Vagina (tissue), 2 donors: ENCODE measurements around the gene WNT16. TPM values are rescaled to one million over a fixed set of nuclear protein-coding genes. Genes with fewer than 3 reads are reported as not detected.

Source experiments
- DNase-seq, 2 donors: peaks; one replicate each; pipeline ENCODE4 v3.0.0-alpha.2; 2017; ENCODE audit errors: extremely low spot score in 2 of 2
- H3K27ac ChIP-seq: fragments of 200-600 bp; sonication (generic); one replicate; pipeline ENCODE4 v1.5.1; 2019
- H3K27me3 ChIP-seq: fragments of 200-600 bp; sonication (generic); one replicate; pipeline ENCODE4 v1.5.1; 2019
- H3K36me3 ChIP-seq, 2 donors: fragments of 200-600 bp; sonication (generic); one replicate each; pipeline ENCODE4 v1.5.1; 2017 to 2019
- H3K4me1 ChIP-seq: fragments of 200-600 bp; sonication (generic); one replicate; pipeline ENCODE4 v1.5.1; 2019
- H3K4me3 ChIP-seq, 2 donors: fragments of 200-600 bp; sonication (generic); 1 replicate in 1 of 2; 2 replicates in 1 of 2; pipeline ENCODE4 v1.5.1; 2016 to 2019
- H3K9me3 ChIP-seq: fragments of 200-600 bp; sonication (generic); one replicate; pipeline ENCODE4 v1.5.1; 2019
- POLR2A ChIP-seq, 2 donors: fragments of 450-650 bp; IDR thresholded peaks; one replicate each; pipeline ENCODE4 v1.6.1; 2017; ENCODE audit warnings: antibody characterized with exemption in 2 of 2, mild to moderate bottlenecking in 2 of 2, moderate library complexity in 2 of 2
- POLR2AphosphoS5 ChIP-seq, 2 donors: sonication (generic); formaldehyde crosslinking; IDR thresholded peaks; one replicate each; pipeline ENCODE4 v1.9.0; 2017; ENCODE audit warnings: antibody characterized with exemption in 2 of 2, mild to moderate bottlenecking in 2 of 2, low read depth in 1 of 2; ENCODE audit not compliant: insufficient read depth in 1 of 2
- intact Hi-C: fragments of 100-400 bp; cut with DNase I; formaldehyde crosslinking; loops from one replicate; pipeline ENCODE4 v1.15.1; 2023
- total RNA-seq: library from RNA; depleted of rRNA; stranded (reverse); fragments of >200 nt; gene quantifications from one replicate; pipeline ENCODE4 v1.2.3, GENCODE V29; 2016
- TF ChIP-seq, protein P1 (sequence below), 3 experiments: fragments of 450-650 bp in 2 of 3; fragments of 200-600 bp in 1 of 3; sonication (generic) in 1 of 3; IDR thresholded peaks; one replicate each; pipeline ENCODE4 v1.5.1; 2017 to 2019; ENCODE audit warnings: antibody characterized with exemption in 3 of 3, mild to moderate bottlenecking in 2 of 3, moderate library complexity in 2 of 3

WNT16 gene
- total RNA-seq, 1 donor from 2014 or later: 7.4 TPM

- H3K36me3 ChIP-seq: no peaks in the 10 kb centered on the region
- H3K27me3 ChIP-seq: no peaks in the 10 kb centered on the region
- no peak for DNase-seq
- H3K9me3 ChIP-seq: no peaks in the 10 kb centered on the region
- no peak overlapping the region for H3K27ac ChIP-seq
- H3K4me1 ChIP-seq: no peaks in the 10 kb centered on the region
- TF ChIP-seq, protein P1, sequence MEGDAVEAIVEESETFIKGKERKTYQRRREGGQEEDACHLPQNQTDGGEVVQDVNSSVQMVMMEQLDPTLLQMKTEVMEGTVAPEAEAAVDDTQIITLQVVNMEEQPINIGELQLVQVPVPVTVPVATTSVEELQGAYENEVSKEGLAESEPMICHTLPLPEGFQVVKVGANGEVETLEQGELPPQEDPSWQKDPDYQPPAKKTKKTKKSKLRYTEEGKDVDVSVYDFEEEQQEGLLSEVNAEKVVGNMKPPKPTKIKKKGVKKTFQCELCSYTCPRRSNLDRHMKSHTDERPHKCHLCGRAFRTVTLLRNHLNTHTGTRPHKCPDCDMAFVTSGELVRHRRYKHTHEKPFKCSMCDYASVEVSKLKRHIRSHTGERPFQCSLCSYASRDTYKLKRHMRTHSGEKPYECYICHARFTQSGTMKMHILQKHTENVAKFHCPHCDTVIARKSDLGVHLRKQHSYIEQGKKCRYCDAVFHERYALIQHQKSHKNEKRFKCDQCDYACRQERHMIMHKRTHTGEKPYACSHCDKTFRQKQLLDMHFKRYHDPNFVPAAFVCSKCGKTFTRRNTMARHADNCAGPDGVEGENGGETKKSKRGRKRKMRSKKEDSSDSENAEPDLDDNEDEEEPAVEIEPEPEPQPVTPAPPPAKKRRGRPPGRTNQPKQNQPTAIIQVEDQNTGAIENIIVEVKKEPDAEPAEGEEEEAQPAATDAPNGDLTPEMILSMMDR (IDR thresholded peaks at IDR 0.05): no peak
- TF ChIP-seq POLR2AphosphoS5 (IDR thresholded peaks at IDR 0.05; ENCODE audit: insufficient read depth in 1 of 2, low read depth in 1 of 2) (no peak), POLR2A (IDR thresholded peaks at IDR 0.05) (no peak)
- intact Hi-C loops: no loop called here
- no peak overlapping the region for H3K4me3 ChIP-seq
Measured at GRCh38 chr7:121341933-121342332, 13.1 kb downstream of the WNT16 start.

DNA sequence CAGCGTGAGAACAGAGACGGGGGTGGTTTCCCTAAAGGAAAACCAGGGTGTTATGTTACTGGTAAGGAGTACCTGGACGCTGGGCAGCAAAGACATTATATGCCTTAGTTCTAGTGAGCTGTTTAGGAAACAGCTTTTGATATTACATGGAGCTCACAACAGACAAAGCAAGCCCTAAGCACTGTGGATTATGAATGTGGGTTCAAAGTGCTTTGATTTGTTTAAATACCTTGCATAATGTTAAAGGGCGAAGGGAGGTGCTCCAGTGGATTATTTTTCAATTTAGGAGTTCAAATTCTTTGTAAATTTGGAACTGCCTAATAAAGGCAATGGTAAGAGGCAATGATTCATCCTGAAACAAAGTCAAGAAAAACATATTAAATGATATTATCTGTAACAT lies 13.8 kb downstream of the WNT16 start:
- no peaks in the 10 kb centered on the region for H3K9me3 ChIP-seq
- H3K4me3 ChIP-seq: no peak overlapping the region
- H3K27ac ChIP-seq: no peak overlapping the region
- TF ChIP-seq, protein P1 (IDR thresholded peaks at IDR 0.05): no peak
- TF ChIP-seq POLR2A (IDR thresholded peaks at IDR 0.05): no peak
- no peak for TF ChIP-seq POLR2AphosphoS5 (IDR thresholded peaks at IDR 0.05; ENCODE audit: insufficient read depth in 1 of 2, low read depth in 1 of 2)
- intact Hi-C loops: no loop called here
- H3K27me3 ChIP-seq: no peaks in the 10 kb centered on the region
- no peak for DNase-seq
- H3K4me1 ChIP-seq: no peaks in the 10 kb centered on the region
- no peaks in the 10 kb centered on the region for H3K36me3 ChIP-seq

DNA sequence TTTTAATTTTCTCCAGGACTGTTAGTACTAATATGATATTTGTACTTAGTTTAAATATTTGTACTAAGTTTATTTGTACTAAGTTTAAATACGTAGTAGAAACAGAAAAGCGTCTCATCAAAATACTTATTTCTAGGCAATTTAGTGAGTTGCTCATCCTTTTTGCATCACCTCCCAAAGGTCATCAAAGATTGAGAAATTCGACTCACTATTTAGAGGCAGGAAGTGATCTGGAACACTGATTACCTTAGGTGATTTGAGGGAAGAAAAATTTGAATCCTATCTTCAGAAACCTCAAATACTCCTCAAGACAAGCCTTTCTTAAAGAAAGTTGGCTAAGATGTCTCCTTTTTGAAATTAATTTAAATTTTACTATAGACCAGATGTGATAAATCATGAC lies 14.5 kb downstream of the WNT16 start:
- H3K9me3 ChIP-seq: no peaks in the 10 kb centered on the region
- H3K4me1 ChIP-seq: no peaks in the 10 kb centered on the region
- no peak overlapping the region for H3K4me3 ChIP-seq
- no peak for TF ChIP-seq POLR2AphosphoS5 (IDR thresholded peaks at IDR 0.05; ENCODE audit: insufficient read depth in 1 of 2, low read depth in 1 of 2)
- no peaks in the 10 kb centered on the region for H3K36me3 ChIP-seq
- peak overlapping the region; percentile 1 for H3K27ac ChIP-seq
- no peaks in the 10 kb centered on the region for H3K27me3 ChIP-seq
- intact Hi-C loops: no loop called here
- no peak for DNase-seq

- Histone ChIP-seq H3K4me1 (no peaks in the 10 kb centered on the region), H3K4me3 (no peak overlapping the region), H3K27ac (peak overlapping the region; percentile 1), H3K9me3 (no peaks in the 10 kb centered on the region), H3K27me3 (no peaks in the 10 kb centered on the region), H3K36me3 (no peaks in the 10 kb centered on the region)
- no peak for TF ChIP-seq POLR2A (IDR thresholded peaks at IDR 0.05)
- TF ChIP-seq, protein P1 (IDR thresholded peaks at IDR 0.05): no peak
- TF ChIP-seq POLR2AphosphoS5 (IDR thresholded peaks at IDR 0.05; ENCODE audit: insufficient read depth in 1 of 2, low read depth in 1 of 2): no peak
- DNase-seq: no peak
- intact Hi-C loops: no loop called here
Measured at GRCh38 chr7:121344093-121344492, 15.3 kb downstream of the WNT16 start.

- Histone ChIP-seq H3K27ac (no peak overlapping the region), H3K27me3 (no peaks in the 10 kb centered on the region), H3K4me1 (no peaks in the 10 kb centered on the region), H3K9me3 (no peaks in the 10 kb centered on the region), H3K36me3 (no peaks in the 10 kb centered on the region), H3K4me3 (no peak overlapping the region)
- no peak for TF ChIP-seq POLR2A (IDR thresholded peaks at IDR 0.05)
- TF ChIP-seq, protein P1 (IDR thresholded peaks at IDR 0.05): no peak
- TF ChIP-seq POLR2AphosphoS5 (IDR thresholded peaks at IDR 0.05; ENCODE audit: insufficient read depth in 1 of 2, low read depth in 1 of 2): no peak
- intact Hi-C loops: no loop called here
- no peak for DNase-seq
Measured at GRCh38 chr7:121344497-121344896, 15.7 kb downstream of the WNT16 start.
